Mucosa of rectum (tissue), 2 donors: Measurements from ENCODE around the gene CRHR1.

ENCODE experiments used
- H3K27ac ChIP-seq, 2 donors: one replicate each; pipeline ENCODE4 v1.7.0; 2013; ENCODE audit warnings: inconsistent platforms in 2 of 2, low read depth in 2 of 2, low read length in 2 of 2
- H3K27me3 ChIP-seq, 2 donors: one replicate each; pipeline ENCODE4 v1.7.0; 2013; ENCODE audit warnings: low read length in 2 of 2; ENCODE audit not compliant: control insufficient read depth in 2 of 2, insufficient read depth in 2 of 2
- H3K36me3 ChIP-seq, 2 donors: one replicate each; pipeline ENCODE4 v1.7.0; 2013; ENCODE audit warnings: low read length in 2 of 2; ENCODE audit not compliant: control insufficient read depth in 2 of 2, insufficient read depth in 2 of 2
- H3K4me1 ChIP-seq, 2 donors: one replicate each; pipeline ENCODE4 v1.7.0; 2013; ENCODE audit warnings: low read length in 2 of 2, mild to moderate bottlenecking in 1 of 2; ENCODE audit not compliant: control insufficient read depth in 2 of 2, insufficient read depth in 2 of 2
- H3K4me3 ChIP-seq, 2 donors: one replicate each; pipeline ENCODE4 v1.7.0; 2013; ENCODE audit warnings: low read length in 2 of 2
- H3K9ac ChIP-seq, 2 donors: one replicate each; pipeline ENCODE4 v1.7.0; 2013; ENCODE audit warnings: low read length in 2 of 2, low read depth in 1 of 2, mild to moderate bottlenecking in 1 of 2
- H3K9me3 ChIP-seq, 2 donors: one replicate each; pipeline ENCODE4 v1.7.0; 2013; ENCODE audit warnings: low read length in 2 of 2; ENCODE audit not compliant: control insufficient read depth in 2 of 2
- donor health status: healthy.
- donor health status: Normal muscosa, but diverticular disease.

CRHR1 gene

DNA sequence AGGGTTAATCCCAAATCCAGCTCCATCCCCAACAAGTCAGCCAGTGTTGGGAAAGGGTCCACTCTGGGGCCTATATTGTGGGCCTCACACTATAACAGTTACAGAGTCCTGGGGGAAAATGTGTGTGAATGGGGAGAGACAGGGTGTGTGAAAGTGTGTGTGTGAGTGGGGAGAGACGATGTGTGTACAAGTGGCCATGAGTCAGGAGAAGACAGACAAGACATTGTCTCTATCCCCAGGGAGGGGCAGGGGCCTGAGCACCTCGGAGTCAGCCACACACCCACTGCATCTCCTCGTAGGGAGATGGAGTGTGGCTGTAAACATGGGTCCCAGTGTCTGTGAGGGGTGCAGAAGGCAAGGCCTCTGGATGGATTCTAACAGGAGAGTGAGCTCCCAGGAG lies 2.9 kb downstream of the CRHR1 start:
- no peaks in the 10 kb centered on the region for H3K36me3 ChIP-seq
- no peak overlapping the region for H3K9ac ChIP-seq
- peaks cover 49 to 74% of the 10 kb centered on the region in 2 donors for H3K27me3 ChIP-seq
- H3K4me1 ChIP-seq, result peaks cover 3 to 5% of the 10 kb centered on the region in 2 donors
- no peak overlapping the region for H3K27ac ChIP-seq
- no peak overlapping the region for H3K4me3 ChIP-seq
- H3K9me3 ChIP-seq, result no peaks in the 10 kb centered on the region

DNA sequence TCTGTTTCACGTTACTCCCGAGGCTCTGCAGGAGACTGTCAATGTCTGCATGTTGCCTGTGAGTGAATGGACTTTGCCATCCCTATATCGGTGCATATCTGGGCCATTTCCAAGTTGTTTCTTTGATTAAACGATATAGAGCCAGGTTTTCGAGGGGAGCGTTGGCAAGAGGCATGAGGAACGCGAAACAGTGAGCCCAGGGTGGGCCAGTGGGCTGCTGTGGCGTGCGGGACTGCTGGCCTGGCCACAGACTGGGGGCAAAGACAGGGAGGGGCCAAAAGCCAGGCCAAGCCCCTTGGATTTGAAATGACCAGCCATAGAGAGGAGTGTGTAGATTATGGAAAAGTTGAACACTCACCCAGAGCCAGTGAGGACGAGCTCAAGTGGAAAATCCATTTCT lies 3.5 kb downstream of the CRHR1 start:
- Histone ChIP-seq H3K9me3 (no peaks in the 10 kb centered on the region), H3K4me1 (peaks cover 3 to 5% of the 10 kb centered on the region in 2 donors), H3K4me3 (no peak overlapping the region), H3K27me3 (peaks cover 53 to 76% of the 10 kb centered on the region in 2 donors), H3K36me3 (no peaks in the 10 kb centered on the region), H3K27ac (no peak overlapping the region), H3K9ac (no peak overlapping the region)

DNA sequence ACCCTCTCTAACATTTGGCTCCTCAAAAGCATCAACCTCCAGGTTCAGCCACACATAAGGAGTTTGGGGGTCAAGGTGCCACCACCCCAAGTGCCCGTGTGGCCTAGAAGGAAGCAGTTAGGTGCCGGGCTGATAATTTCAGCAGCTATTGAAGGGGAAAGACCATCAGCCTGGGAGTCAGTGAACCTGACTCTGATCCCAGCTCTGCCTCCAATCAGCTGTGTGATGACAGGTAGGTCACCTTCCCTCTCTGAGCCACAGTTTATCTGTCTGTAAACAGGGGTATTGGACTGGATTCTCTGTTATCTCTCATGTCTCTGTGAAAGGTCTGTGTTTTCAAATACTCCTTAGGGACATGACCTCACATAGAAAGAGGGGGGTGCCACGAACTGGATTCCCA lies 3.9 kb downstream of the CRHR1 start:
- H3K36me3 ChIP-seq, result no peaks in the 10 kb centered on the region
- peaks cover 54 to 72% of the 10 kb centered on the region in 2 donors for H3K27me3 ChIP-seq
- no peak overlapping the region for H3K27ac ChIP-seq
- H3K9ac ChIP-seq, result no peak overlapping the region
- no peaks in the 10 kb centered on the region for H3K9me3 ChIP-seq
- peaks cover 3 to 5% of the 10 kb centered on the region in 2 donors for H3K4me1 ChIP-seq
- H3K4me3 ChIP-seq, result no peak overlapping the region

DNA sequence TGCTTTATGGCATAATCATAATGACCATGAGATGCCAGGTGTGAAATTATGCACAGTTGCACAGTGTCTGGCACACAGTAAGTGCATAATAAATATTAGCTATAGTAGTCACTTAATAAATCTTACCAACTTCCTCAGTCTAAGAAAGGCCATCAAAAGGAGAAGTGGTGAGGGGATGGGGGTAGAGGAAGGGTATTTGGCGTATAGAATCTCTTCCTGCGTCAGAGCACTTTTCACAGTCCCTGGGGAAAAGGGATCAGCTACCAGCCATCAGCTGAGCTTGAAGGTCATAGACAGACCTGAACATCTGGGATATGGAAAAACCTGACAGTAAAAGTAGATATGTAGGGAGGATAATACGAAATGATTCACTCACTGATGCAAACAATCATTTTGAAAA lies 5.8 kb downstream of the CRHR1 start:
- Histone ChIP-seq H3K36me3 (no peaks in the 10 kb centered on the region), H3K9me3 (no peaks in the 10 kb centered on the region), H3K27me3 (peaks cover 52 to 64% of the 10 kb centered on the region in 2 donors), H3K9ac (no peak overlapping the region), H3K4me1 (peaks cover 0 to 2% of the 10 kb centered on the region in 2 donors), H3K27ac (no peak overlapping the region), H3K4me3 (no peak overlapping the region)

DNA sequence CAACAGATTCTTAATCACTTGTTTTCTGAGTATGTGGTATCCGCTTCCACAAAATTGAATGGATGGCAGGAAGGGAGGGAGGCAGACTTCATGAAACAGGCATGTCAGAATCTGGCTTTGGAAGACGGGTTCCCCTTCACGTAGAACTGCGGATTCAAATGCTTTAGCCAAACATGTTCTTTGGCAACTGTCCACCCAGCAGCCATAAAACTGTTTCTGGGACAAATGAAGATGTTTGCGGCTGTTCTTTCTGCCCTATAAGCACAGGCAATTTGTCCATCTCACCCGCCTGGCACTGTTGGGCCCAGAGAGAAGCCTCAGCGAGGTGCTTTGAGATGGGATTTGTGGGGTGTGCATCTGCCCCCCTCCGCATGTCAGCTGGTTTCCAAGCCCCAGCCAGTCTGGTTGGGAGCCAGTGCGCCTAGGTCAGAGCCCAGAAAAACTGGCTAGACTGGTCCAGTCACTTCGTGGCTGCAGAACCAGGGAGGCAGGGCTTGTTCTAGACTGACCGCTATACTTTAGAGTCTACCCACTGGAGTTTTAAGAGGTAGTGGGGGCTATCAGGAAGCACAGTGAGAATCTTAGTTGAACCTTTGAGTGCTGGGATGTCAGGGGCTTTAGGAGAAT lies 6.3 kb downstream of the CRHR1 start:
- peaks cover 51 to 61% of the 10 kb centered on the region in 2 donors for H3K27me3 ChIP-seq
- H3K4me1 ChIP-seq, result no peaks in the 10 kb centered on the region
- H3K9me3 ChIP-seq, result no peaks in the 10 kb centered on the region
- no peaks in the 10 kb centered on the region for H3K36me3 ChIP-seq
- H3K4me3 ChIP-seq, result no peak overlapping the region
- no peak overlapping the region for H3K9ac ChIP-seq
- no peak overlapping the region for H3K27ac ChIP-seq

DNA sequence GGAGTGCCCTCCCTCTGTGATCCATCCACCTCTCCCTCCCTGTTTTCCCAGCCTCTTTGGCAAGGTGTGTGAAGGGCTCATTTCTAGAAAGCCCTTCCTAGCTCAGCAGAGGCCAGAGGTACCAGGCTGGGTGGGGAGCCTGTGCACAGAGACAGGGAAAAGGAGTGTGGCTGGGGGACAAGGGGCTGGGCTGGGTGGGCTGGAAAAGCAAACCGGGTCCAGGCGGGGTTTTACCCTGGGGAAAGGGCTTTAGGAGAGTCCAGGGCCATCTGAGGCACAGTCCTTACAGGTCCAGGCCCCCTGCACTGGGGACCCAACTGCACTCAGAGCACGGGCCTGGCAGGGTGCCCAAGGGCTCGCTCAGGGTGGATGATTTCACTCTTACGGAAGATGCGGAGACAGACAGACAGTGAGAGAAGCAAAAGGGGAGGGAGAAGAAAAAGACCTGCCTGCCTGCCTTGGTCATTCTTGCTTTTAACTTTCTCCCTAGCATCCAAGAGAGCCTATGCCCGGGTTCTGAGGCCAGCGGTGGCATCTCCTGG lies 7.0 kb downstream of the CRHR1 start:
- Histone ChIP-seq H3K4me3 (no peak overlapping the region), H3K4me1 (no peaks in the 10 kb centered on the region), H3K9me3 (no peaks in the 10 kb centered on the region), H3K36me3 (no peaks in the 10 kb centered on the region), H3K9ac (no peak overlapping the region), H3K27ac (no peak overlapping the region), H3K27me3 (peaks cover 49 to 55% of the 10 kb centered on the region in 2 donors)

DNA sequence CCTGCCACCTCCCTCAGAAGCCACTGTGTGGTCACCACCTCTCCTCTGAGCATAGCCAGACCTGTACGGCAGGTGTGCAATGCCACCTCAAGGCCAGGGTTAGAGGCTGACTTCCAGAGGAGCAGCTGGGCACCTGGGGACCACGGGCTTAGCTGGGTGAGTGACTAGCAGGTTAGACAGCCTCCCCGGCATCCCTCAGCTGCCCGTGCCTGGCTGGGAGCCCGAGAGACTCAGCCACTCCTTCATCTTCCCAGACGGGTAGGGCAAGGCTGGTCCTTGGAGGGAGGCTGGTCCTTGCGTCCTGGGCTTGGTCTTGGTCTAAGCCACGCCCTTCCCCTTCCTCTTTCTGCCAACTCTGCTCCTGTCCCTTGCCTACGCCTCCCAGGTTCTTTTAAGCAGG lies 7.8 kb downstream of the CRHR1 start:
- H3K4me1 ChIP-seq, result no peaks in the 10 kb centered on the region
- peaks cover 48 to 49% of the 10 kb centered on the region in 2 donors for H3K27me3 ChIP-seq
- no peaks in the 10 kb centered on the region for H3K36me3 ChIP-seq

DNA sequence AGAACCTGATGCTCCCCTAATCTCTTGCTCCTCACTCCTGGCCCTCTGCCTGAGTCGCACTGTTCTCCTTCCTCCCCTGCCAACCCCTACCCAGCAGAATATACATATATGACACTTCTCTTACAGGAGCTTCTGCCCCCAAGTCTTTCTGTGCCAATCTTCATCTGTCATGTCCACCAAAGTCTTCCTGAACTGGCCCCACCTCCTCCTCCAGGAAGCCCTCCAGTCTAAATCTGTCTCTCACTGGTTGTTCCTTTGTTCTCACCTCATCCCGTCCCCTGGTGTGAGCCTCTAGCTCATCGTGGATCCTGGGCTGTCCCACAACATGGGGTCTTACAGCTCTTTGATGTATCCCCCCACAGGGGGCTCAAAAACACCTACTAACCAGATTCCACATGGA lies 8.3 kb downstream of the CRHR1 start:
- no peak overlapping the region for H3K9ac ChIP-seq
- peaks cover 43 to 49% of the 10 kb centered on the region in 2 donors for H3K27me3 ChIP-seq
- H3K9me3 ChIP-seq, result no peaks in the 10 kb centered on the region
- no peak overlapping the region for H3K4me3 ChIP-seq
- H3K27ac ChIP-seq, result no peak overlapping the region
- no peaks in the 10 kb centered on the region for H3K4me1 ChIP-seq
- no peaks in the 10 kb centered on the region for H3K36me3 ChIP-seq

More for the DNA sequence above, 7.8 kb downstream of the CRHR1 start:
- H3K4me3 ChIP-seq, result no peak overlapping the region
- H3K9ac ChIP-seq, result no peak overlapping the region
- no peaks in the 10 kb centered on the region for H3K9me3 ChIP-seq
- no peak overlapping the region for H3K27ac ChIP-seq

DNA sequence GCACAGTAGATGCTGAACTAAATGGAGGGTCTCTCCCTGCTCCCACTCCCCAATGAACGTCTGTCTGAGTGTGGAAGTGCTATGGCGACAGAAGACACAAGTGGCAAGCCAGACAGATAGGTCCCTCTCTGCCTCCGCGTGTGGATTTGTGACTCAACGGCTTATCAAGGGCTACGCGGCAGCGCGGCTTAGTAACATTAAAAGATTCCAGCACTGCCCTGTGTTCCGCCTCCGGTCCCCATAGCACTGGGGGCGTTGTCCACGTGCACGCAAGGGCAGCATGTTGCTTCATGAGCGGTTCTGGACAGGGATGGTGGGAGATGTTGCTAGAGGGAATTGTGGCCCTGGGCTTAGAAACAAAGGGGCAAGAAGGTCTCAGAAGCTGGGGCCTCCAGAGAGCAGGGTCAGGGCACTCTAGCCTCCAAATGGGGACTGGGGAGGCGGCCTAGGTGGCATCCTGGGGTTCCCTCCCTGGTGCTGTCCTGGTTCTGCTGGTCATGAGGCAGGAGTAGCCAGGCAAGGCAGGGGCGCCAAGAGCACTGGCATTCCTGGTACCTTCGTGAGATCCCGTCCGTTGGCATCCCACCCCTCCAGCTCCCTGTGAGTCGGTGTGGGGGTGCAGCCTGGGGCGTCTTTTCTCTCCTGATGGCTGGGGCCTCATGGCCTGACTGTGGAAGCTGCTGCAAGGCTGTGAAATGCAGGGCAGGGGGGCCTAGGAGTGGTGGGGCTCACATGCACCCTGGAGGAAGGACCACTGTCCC lies 9.1 kb downstream of the CRHR1 start:
- peaks cover 35 to 41% of the 10 kb centered on the region in 2 donors for H3K27me3 ChIP-seq

DNA sequence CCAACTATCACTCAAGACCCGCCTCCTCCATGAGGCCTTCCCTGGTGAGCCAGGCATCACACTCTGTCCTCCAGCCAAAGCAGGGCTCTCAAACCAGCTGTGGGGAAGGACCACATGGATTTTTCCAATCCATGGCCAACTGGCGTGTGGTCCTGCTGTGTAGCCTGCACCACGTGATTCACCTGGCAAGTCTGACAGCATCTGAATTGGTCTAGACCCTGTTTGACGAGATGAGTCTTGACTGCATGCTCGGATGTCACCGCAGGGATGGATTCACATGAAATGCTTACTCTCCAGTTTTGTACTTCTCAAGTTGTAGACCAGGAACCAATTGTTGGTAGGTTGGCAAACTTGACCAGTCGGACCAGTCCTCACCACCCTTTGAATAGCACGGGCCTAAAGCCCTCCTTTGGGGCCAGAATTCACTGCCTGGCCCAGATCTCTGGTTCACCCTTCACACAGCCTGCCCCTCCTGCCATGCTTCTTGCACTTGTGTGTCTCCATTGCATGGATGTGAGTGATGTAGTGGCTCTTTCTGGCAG lies 9.9 kb downstream of the CRHR1 start:
- no peaks in the 10 kb centered on the region for H3K9me3 ChIP-seq
- H3K4me3 ChIP-seq, result no peak overlapping the region
- H3K4me1 ChIP-seq, result no peaks in the 10 kb centered on the region
- H3K36me3 ChIP-seq, result no peaks in the 10 kb centered on the region
- H3K27ac ChIP-seq, result no peak overlapping the region
- peaks cover 31 to 35% of the 10 kb centered on the region in 2 donors for H3K27me3 ChIP-seq
- no peak overlapping the region for H3K9ac ChIP-seq

More for the DNA sequence above, 9.1 kb downstream of the CRHR1 start:
- Histone ChIP-seq H3K36me3 (no peaks in the 10 kb centered on the region), H3K9me3 (no peaks in the 10 kb centered on the region), H3K4me3 (no peak overlapping the region), H3K9ac (no peak overlapping the region), H3K27ac (no peak overlapping the region), H3K4me1 (no peaks in the 10 kb centered on the region)
